GM21390 (cell line): ENCODE measurements around the gene ABLIM2.
"Not testable (repeated sequence)": the region's sequence is repeated elsewhere in the genome, so short reads cannot be mapped to it uniquely, and the experiment has no call there.

ENCODE experiments used
- ATAC-seq: cut with Tn5 transposase; IDR thresholded peaks from one replicate; pipeline ENCODE4 v1.9.1; 2021; ENCODE audit not compliant: unreplicated experiment

Gene ABLIM2

GRCh38 chr4:8142556-8142955 lies 16.1 kb downstream of the ABLIM2 start:
- no peak for ATAC-seq

GRCh38 chr4:8141935-8142334 lies 16.7 kb downstream of the ABLIM2 start:
- no peak for ATAC-seq

GRCh38 chr4:8140915-8141314 lies 17.7 kb downstream of the ABLIM2 start:
- no peak for ATAC-seq

GRCh38 chr4:8139726-8140125 lies 18.9 kb downstream of the ABLIM2 start:
- not testable (repeated sequence) for ATAC-seq

- ATAC-seq, result no peak
These were observed 21.5 kb downstream of the ABLIM2 start for GRCh38 chr4:8136972-8137710.

- ATAC-seq, result no peak
These were observed 22.1 kb downstream of the ABLIM2 start for GRCh38 chr4:8136529-8136928.

GRCh38 chr4:8135666-8136065 lies 22.9 kb downstream of the ABLIM2 start:
- ATAC-seq, result no peak

- no peak for ATAC-seq
These were observed 24.6 kb downstream of the ABLIM2 start for GRCh38 chr4:8133897-8134563.

- ATAC-seq, result no peak
These were observed 25.5 kb downstream of the ABLIM2 start for GRCh38 chr4:8132947-8133705.

- no peak for ATAC-seq
These were observed 26.2 kb downstream of the ABLIM2 start for GRCh38 chr4:8132400-8132799.

- no peak for ATAC-seq
These were observed 26.8 kb downstream of the ABLIM2 start for GRCh38 chr4:8131826-8132225.

GRCh38 chr4:8131210-8131609 lies 27.4 kb downstream of the ABLIM2 start:
- no peak for ATAC-seq

GRCh38 chr4:8130346-8131066 lies 28.1 kb downstream of the ABLIM2 start:
- no peak for ATAC-seq

GRCh38 chr4:8129785-8130184 lies 28.8 kb downstream of the ABLIM2 start:
- ATAC-seq, result no peak

- ATAC-seq, result no peak
These were observed 29.5 kb downstream of the ABLIM2 start for GRCh38 chr4:8129136-8129535.

- no peak for ATAC-seq
These were observed 30.3 kb downstream of the ABLIM2 start for GRCh38 chr4:8128100-8128856.

- ATAC-seq, result no peak
These were observed 31.4 kb downstream of the ABLIM2 start for GRCh38 chr4:8127051-8127826.

- no peak for ATAC-seq
These were observed 32.1 kb downstream of the ABLIM2 start for GRCh38 chr4:8126523-8126922.

- ATAC-seq, result no peak
These were observed 33.0 kb downstream of the ABLIM2 start for GRCh38 chr4:8125526-8126056.

GRCh38 chr4:8123870-8124269 lies 34.7 kb downstream of the ABLIM2 start:
- no peak for ATAC-seq
